Measurements from ENCODE around the gene IVD. TPM values are rescaled to one million over a fixed set of nuclear protein-coding genes. Genes with fewer than 3 reads are reported as not detected.

The IVD gene
- total and polyA plus RNA-seq, 2 of the 4 experiments (the other 2 are of a cell fraction) = 31.7 to 41.1 TPM

DNA sequence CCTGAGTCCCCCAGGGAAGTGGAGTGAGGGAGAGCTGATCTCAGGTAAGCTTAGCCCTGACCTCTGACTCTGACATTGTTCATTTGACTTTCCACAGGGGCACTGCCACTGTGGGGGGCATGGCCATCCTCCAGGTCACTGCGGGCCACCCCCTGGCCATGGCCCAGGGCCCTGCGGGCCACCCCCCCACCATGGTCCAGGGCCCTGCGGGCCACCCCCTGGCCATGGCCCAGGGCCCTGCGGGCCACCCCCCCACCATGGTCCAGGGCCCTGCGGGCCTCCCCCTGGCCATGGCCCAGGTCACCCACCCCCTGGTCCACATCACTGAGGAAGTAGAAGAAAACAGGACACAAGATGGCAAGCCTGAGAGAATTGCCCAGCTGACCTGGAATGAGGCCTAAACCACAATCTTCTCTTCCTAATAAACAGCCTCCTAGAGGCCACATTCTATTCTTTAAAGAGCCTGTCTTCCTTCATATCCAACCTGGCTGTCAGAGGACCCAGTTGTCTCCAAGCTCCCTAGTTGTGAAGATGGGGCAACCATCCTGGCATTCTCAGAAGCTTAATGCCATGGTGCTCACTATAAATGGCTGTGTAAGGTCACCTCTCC is 49.5 kb upstream of the IVD start:
- no peaks in the 10 kb centered on the region for H4K20me1 ChIP-seq (ENCODE audit: insufficient read depth, low read length)
- H3K79me1 ChIP-seq (ENCODE audit: low read depth in 1 of 2, low read length in 2 of 2) = no peaks in the 10 kb centered on the region
- H3K4ac ChIP-seq (ENCODE audit: low read depth, low read length) = no peak overlapping the region
- dilution Hi-C loops (cut with HindIII; ENCODE audit: low sequenced_read_pairs, unreplicated experiment) = no loop called here
- H3K9me1 ChIP-seq (ENCODE audit: insufficient read depth, low read length) = no peaks in the 10 kb centered on the region
- H3K14ac ChIP-seq (replicated peaks; ENCODE audit: low read depth, low read length) = no peak overlapping the region
- H3K9me3 ChIP-seq (ENCODE audit: control insufficient read depth, insufficient read depth, low read length) = no peaks in the 10 kb centered on the region
- intact Hi-C loops (cut with micrococcal nuclease) = no loop called here
- H2BK120ac ChIP-seq (ENCODE audit: low read depth, low read length) = no peak overlapping the region
- no peak overlapping the region for H3K18ac ChIP-seq (ENCODE audit: low read depth, low read length)
- H4K91ac ChIP-seq (ENCODE audit: insufficient read depth, low read depth, low read length) = no peak overlapping the region
- POLR2A ChIA-PET (ENCODE audit: unreplicated experiment) = interaction anchor here (0.6 to 0.8 kb wide), 2 partner anchors 12 to 17 kb away, joined by 3 to 5 read pairs; no protein-coding TSS in a partner anchor
- no peak overlapping the region for H3K9ac ChIP-seq (ENCODE audit: low read depth, low read length)
- CTCF ChIA-PET = interaction anchor here (0.7 to 4.2 kb wide), 2 partner anchors 12 to 28 kb away, joined by 3 to 15 read pairs; no protein-coding TSS in a partner anchor
- no peak for ATAC-seq (ENCODE audit: low read depth)
- H3K27ac ChIP-seq (ENCODE audit: insufficient read depth, low read length) = no peak overlapping the region
- DNase-seq = no peak
- H4K5ac ChIP-seq (ENCODE audit: low read depth, low read length) = no peak overlapping the region
- no peak overlapping the region for H2AFZ ChIP-seq (replicated peaks; ENCODE audit: low read length, poor library complexity)
- in situ Hi-C loops (cut with MboI; ENCODE audit: low sequenced_read_pairs) = no loop called here
- no peak overlapping the region for H4K8ac ChIP-seq (ENCODE audit: low read depth in 2 of 2, low read length in 2 of 2)
- peaks cover 6% of the 10 kb centered on the region; the same call in 1 of the 2 replicates for H3K4me1 ChIP-seq (ENCODE audit: control insufficient read depth, insufficient read depth, low read length)
- H2AK9ac ChIP-seq (replicated peaks; ENCODE audit: low read depth, low read length, poor library complexity) = no peak overlapping the region
- no peak overlapping the region for H2BK15ac ChIP-seq (ENCODE audit: low read depth, low read length)
- H2BK5ac ChIP-seq (ENCODE audit: low read depth, low read length, poor library complexity, severe bottlenecking) = no peak overlapping the region
- no peak for TF ChIP-seq SMC3 (IDR thresholded peaks at IDR 0.05; ENCODE audit: low read depth, low read length)
- no peak for TF ChIP-seq MXI1 (IDR thresholded peaks at IDR 0.05; ENCODE audit: borderline replicate concordance, low read depth, low read length)
- TF ChIP-seq MAZ (IDR thresholded peaks at IDR 0.05; ENCODE audit: borderline replicate concordance, low read depth, low read length) = no peak
- TF ChIP-seq NFE2L2 (IDR thresholded peaks at IDR 0.05; ENCODE audit: low read depth, low read length) = no peak
- TF ChIP-seq RCOR1 (IDR thresholded peaks at IDR 0.05; ENCODE audit: insufficient replicate concordance, low read length) = no peak
- no peak for TF ChIP-seq CHD1 (IDR thresholded peaks at IDR 0.05; ENCODE audit: low read depth, low read length)
- TF ChIP-seq, protein P1, sequence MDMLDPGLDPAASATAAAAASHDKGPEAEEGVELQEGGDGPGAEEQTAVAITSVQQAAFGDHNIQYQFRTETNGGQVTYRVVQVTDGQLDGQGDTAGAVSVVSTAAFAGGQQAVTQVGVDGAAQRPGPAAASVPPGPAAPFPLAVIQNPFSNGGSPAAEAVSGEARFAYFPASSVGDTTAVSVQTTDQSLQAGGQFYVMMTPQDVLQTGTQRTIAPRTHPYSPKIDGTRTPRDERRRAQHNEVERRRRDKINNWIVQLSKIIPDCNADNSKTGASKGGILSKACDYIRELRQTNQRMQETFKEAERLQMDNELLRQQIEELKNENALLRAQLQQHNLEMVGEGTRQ (IDR thresholded peaks at IDR 0.05; ENCODE audit: low read depth, low read length) = no peak
- TF ChIP-seq, protein P2, sequence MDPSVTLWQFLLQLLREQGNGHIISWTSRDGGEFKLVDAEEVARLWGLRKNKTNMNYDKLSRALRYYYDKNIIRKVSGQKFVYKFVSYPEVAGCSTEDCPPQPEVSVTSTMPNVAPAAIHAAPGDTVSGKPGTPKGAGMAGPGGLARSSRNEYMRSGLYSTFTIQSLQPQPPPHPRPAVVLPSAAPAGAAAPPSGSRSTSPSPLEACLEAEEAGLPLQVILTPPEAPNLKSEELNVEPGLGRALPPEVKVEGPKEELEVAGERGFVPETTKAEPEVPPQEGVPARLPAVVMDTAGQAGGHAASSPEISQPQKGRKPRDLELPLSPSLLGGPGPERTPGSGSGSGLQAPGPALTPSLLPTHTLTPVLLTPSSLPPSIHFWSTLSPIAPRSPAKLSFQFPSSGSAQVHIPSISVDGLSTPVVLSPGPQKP (IDR thresholded peaks at IDR 0.05; ENCODE audit: borderline replicate concordance, low read depth, low read length) = no peak
- TF ChIP-seq MAFK (IDR thresholded peaks at IDR 0.05; ENCODE audit: low read depth, low read length) = no peak
- H3K4me2 ChIP-seq (ENCODE audit: low read depth, low read length) = no peak overlapping the region
- H3K4me3 ChIP-seq (ENCODE audit: insufficient read depth, low read depth, low read length) = no peak overlapping the region
- peaks cover 28% of the 10 kb centered on the region for H3K27me3 ChIP-seq (ENCODE audit: control insufficient read depth, insufficient read depth, low read length)
- WGBS, 2 experiments (ENCODE audit: extremely low coverage in 2 of 2, insufficient read length in 1 of 2) = no CpG with 5 or more reads among the region's 5 CpGs
- no peak overlapping the region for H2BK20ac ChIP-seq (ENCODE audit: low read depth, low read length)
- H3K36me3 ChIP-seq (ENCODE audit: control insufficient read depth, insufficient read depth, low read length) = no peaks in the 10 kb centered on the region
- H2AK5ac ChIP-seq (ENCODE audit: low read depth, low read length) = no peak overlapping the region
- no peak overlapping the region for H3K56ac ChIP-seq (ENCODE audit: extremely low read depth, insufficient read depth, low read length)
- no TSS peak for BruUV-seq (replicated peaks)
- H3K23ac ChIP-seq (ENCODE audit: low read depth, low read length) = no peak overlapping the region

Measured in IMR-90 (cell line).